Fibroblast of skin of back (primary cell): ENCODE measurements around the gene TMEM40.
"Not testable (repeated sequence)": the region's sequence is repeated elsewhere in the genome, so short reads cannot be mapped to it uniquely, and the experiment has no call there.

Experiments
- DNase-seq: peaks from one replicate; pipeline ENCODE4 v3.0.0-alpha.2; 2013

TMEM40 gene

DNA sequence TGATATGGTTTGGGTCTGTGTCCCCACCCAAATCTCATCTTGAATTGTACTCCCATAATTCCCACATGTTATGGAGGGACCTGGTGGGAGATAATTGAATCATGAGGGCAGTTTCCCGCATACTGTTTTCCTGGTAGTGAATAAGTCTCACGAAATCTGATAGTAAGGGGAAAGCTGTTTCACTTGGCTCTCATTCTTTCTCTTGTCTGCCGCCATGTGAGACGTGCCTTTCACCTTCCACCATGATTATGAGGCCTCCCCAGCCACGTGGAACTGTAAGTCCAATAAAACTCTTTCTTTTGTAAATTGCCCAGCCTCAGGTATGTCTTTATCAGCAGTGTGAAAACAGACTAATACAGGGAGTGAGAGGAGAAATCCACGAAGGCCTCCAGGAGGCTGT lies 16.9 kb upstream of the TMEM40 start:
- not testable (repeated sequence) for DNase-seq

DNA sequence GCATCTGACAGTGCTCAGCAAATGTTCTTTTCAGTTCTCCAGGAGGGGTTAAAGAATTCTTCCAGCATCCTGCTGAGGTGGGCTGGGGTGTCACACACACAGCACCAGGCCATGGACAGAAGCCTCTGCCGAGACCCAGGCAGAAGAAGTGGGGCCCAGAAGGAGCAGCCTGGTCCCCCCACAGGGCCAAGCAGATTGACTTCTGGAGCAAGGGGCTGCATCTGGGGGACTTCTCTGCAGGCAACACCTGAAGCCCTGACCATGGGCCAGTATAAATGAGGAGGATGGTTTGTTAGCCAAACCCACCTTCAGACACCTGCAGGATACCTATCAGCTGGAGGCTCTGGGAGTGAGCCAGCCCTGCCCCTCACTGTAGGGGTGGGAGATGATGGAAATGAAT lies 16.2 kb upstream of the TMEM40 start:
- no peak for DNase-seq

DNA sequence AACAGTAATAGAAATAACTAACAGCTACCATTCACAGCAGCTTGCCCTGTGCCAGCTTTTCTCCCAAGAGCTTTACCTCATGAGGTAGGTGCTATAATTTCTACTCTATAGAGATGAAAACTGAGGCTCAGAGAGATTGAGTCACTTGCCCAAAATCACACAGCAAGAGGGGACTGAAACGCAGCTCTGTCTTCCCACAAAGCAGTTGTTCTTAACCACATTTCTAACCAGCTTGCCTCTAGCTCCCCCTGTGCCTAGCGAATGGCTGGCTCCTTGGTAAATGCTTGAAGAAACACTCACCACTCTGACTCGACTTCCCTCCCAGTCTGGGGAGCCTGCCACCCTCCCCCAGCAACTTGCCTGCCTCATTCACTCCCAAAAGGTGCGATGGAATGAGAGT lies 15.6 kb upstream of the TMEM40 start:
- no peak for DNase-seq

DNA sequence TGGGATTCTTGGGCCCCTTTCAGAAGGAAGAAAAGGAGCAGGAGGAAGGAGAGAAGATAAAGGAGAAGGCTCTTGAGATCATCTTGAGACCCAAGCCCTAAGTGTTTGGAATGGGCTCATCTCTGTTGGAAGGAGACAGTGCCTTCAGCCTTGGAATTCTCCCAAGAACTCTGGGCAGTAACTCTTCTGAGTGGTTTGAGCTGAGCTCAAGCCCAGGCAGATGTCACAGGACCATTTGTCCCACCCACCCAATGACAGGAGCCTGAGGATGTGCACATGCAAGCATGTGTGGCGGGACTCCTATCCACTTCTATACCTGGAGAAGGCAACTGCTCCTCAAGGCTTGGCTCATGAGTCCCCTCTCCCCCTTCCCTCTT lies 14.6 kb upstream of the TMEM40 start:
- DNase-seq: no peak

DNA sequence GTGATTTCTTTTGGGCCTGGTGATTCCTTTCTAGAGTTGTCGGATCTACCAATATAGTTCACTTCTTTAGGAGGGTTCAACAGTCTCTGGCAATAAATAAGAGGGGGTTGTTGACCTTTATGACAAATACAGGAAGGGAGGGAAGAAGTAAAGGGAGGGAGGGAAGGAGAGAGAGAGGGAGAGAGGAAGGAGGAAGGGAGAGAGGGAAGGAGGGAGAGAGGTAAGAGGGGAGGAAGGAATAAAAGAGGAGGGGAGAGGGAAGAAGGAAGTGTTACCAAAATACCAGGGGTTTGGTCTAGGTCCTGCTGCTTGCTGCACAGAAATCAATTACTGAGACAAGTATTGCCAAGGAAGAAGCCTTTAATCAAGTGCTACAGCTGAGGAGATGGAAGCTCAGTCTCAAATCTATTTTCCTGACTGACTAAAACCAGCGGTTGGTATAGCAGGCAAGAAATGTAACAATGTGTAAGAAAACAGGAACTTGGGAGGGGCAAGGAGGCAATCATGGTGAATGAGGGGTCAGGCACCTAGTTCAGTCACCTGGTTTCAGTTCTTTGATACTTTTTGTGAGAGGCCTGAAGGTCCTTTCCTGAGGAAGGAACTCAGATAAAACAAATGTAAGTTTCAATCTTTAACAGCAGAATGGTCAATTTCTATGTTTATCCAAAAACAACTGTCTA lies 14.1 kb upstream of the TMEM40 start:
- no peak for DNase-seq

DNA sequence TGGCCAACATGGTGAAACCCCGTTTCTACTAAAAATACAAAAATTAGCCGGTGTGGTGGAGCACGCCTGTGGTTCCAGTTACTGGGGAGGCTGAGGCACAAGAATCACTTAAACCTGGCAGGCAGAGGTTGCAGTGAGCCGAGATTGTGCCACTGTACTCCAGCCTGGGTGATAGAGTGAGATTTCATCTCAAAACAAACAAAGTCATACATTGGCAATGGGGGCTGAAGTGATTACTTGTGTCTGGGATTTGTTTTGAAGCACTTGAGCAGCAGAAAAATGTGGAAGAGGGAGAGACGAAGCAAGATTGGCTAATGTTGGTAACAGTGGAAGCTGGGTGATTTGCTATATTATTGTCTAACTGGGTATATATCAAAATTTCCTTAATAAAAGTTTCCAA lies 13.4 kb upstream of the TMEM40 start:
- no peak for DNase-seq

DNA sequence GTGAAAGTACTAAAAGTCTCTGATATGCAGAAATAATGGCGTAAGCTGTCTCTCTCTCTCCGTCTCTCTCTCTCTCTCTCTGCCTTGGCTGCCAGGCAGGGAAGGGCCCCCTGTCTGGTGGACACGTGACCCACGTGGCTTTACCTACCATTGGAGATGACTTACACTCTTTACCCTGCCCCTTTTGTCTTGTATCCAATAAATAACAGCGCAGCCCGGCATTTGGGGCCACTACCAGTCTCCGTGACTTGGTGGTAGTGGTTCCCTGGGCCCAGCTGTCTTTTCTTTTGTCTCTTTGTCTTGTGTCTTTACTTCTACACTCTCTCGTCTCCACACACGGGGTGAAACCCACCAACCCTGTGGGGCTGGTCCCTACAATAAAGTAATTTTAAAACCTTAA lies 12.2 kb upstream of the TMEM40 start:
- no peak for DNase-seq

DNA sequence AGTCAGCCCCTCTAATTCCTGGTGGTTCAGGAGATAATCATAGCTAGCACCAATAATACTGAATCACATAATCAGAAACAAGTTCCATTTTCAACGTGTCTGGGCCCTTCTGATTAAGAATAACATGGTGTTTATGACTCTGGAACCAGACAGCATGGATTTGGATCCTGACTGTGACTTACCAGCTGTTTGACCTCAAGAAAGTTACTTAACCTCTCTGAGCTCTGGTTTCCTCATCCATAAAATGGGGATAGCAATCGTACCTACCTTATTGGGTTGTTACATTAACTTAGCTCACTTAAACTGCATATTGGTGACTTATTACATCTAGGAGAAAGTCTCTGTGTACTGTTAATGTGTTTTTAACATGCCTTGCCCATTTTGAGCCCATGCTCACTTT lies 10.7 kb upstream of the TMEM40 start:
- no peak for DNase-seq

DNA sequence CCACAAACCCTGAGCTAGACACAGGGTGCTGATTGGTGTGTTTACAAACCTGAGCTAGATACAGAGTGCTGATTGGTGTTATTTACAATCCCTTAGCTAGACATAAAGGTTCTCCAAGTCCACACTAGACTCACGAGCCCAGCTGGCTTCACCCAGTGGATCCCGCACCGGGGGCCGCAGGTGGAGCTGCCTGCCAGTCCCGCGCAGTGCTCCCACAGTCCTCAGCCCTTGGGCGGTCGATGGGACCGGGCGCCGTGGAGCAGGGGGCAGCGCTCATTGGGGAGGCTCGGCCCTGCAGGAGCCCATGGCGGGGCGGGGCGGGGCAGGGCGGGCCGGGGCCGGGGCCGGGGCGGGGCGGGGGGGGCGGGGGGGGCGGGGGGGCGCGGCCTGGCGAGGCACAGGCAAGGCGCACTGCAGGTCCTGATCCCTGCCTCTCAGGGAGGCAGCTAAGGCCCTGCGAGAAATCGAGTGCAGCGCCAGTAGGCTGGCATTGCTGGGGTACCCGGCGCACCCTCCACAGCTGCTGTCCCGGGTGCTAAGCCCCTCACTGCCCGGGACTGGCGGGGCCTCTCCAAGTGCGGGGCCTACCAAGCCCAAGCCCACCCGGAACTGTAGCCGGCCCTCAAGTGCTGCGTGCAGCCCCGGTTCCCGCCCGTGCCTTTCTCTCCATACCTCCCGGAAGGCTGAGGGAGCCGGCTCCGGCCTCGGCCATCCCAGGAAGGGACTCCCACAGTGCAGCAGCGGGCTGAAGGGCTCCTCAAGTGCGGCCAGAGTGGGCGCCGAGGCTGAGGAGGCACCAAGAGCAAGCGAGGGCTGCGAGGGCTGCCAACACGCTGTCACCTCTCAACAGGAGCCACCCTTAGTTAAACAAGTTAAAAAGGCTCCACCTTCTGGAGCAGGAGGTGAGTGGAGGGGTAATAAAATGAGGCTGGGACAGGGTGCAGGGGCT lies 9.8 kb upstream of the TMEM40 start:
- DNase-seq: no peak

DNA sequence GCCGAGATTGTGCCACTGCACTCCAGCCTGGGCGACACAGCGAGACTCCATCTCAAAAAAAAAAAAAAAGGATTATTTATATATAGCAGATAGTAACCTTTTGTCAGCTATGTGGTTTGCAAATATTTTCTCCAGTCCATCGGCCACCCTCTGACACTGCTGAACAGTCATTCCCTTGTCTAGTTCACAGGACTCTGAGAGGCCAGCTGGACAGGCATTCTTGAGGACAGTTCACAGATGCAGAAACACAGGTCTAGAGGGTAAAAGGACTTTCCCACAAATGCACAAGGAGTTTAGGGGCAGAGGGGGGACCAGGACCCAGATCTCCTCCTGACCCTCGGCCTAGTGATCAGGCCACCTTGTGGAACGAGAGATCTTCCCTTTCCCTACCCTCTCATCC lies 7.5 kb upstream of the TMEM40 start:
- DNase-seq: no peak

DNA sequence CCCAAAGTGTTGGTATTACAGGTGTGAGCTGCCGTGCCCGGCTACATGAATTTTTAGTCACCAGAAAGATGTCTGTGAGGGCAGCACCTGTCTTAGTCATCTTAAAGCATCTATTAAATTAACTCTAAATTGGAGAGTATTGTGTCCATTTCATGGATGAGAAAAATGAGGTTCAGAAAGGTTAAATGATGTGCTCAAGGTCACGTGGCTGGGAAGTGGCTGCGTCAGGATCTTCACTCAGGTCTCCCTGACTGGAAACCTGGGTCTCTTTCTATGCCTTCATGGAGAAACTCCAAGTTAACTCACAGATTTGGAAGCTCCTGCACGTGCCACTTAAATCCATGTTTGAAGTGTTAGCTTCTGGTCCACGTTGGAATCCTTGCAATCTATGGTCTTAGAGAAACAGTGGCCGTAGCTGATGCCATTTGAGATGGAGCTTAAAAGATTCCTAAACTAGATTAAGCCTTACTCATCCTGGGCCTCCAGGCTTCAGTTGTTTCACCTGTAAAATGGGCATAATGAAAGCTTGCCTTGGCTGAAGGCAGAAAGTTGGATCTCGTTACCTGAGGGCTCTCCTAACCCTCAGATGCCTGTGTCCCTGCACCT lies 5.2 kb upstream of the TMEM40 start:
- DNase-seq: peak; percentile 20

DNA sequence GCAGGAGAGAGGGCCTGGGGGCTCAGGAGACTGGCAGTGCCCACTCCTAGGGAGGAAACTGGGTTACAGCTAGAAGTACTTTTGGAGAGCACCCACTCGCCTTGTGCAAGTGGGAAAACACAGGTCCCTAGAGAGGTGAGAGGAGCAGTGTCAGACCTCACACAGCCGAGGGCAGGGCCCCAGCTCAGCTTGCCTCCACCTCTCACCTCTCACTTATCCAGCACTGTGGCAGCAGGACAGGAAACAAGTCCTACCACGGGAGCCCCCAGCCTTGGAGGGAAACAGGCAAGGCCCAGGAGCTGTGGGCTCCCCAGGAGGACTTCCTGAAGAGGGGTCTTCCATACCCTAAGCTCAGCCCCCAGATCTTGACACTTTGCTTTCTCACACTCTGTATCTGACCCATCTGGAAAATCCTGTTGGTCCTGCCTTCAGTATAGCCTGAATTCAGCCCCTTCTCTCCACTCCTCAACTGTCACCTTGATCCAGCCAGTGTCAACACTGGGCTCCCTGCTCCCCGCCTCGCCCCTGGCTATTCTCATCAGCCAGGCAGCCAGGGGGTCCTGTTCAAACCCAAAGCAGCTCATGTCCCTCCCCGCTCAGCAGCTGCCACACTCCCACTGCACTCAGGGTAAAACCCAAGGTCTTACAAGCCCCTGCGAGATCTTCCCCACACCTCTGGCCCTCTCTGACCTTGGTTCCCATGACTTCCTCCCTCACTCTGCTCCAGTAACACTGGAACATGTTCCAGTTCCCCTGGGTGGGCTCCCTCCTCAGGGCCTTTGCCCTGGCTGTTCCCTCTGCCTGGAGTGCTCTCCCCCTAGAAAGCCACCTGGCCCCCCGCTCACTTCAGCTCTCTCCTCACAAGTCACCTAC lies 870 bp upstream of the TMEM40 start:
- DNase-seq: no peak

DNA sequence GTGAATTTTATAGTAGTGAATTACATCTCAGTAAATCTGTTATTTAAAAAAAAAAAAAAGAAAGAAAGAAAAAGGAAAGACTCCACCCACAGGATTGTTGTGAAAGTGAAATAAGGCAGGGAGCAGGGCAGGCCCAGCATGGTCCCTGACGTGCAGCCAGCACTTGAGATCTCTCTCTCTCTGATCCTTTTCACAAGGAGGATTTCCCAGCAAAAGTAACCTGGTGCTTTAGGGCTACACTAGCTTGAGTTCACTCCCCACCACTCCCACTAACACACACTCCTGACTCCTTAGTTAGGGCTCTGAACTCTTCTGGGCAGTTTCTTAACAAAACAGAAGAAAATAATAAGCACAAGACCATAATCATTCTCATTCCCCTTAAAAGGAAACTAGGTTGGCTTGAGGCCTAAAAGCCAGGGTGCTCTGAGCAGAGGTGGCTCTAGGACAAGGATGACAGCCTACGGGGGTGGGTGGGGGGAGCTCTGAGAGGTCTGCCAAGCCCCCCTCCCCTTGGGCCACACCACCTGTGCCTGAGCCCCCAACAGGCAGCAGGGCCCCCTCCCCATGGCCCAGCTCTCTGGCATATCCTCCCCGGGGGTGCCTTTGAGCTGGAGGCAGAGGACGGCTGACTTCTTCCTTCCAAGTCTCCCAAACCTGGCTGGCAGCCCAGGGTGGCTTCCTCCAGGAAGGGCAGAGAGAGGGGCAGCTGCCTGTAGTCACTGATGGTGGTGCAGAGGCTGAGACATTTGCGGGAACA lies 856 bp downstream of the TMEM40 start:
- DNase-seq: peak; percentile 60

DNA sequence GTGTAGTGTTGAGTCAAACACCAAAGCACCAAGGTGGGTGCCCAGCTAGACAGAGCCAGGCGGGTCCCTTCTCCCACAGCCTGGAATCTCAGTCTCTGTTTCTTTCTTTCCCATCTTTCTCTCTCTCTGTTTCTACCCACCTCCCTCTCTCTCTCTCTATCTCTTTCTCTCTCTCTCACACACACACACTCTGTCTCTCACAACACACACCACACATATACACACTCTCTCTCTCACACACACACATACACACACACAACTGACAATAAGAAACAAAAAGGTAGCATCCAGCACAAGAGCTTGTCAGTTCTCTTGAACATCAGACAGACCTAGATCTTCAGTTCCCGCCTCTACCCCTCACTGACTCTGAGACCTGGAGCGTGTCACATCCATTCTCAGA lies 2.4 kb downstream of the TMEM40 start:
- DNase-seq: no peak

DNA sequence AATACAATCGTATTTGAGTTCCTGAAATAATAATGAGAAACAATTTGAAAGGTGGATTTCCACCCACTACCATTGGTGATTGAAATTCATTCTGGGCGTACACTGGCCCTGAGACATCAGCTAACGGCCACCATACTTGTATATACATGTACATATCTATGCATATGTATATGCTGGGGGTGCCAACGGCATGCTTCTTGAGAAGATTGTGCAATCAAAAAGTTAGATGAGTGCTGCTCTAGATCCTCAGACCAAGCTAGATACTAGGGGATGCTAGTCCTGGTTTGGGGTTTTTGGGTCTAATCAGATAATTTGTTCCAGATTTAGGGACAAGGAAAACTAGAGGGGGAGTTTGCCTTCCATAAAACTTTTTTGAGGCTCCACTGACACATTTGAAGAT lies 2.9 kb downstream of the TMEM40 start:
- no peak for DNase-seq

DNA sequence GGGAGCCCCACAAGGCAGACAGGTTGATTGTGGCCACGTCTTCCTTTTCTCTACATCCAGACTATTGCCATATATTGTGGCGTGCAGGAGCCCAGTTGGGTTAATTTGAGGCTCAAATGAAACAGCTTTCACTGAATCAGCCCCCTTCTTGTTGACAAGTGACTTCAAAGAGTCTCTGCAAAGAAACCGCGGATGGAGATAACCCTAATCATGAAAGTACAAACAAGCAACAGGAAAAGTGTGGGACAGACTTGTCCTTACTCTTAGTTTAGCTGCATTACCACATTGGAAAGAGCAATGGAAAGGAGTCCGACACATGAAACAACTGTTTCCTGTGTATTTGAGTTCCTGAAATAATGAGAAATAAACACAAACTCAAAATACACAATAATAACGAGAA lies 3.3 kb downstream of the TMEM40 start:
- no peak for DNase-seq

DNA sequence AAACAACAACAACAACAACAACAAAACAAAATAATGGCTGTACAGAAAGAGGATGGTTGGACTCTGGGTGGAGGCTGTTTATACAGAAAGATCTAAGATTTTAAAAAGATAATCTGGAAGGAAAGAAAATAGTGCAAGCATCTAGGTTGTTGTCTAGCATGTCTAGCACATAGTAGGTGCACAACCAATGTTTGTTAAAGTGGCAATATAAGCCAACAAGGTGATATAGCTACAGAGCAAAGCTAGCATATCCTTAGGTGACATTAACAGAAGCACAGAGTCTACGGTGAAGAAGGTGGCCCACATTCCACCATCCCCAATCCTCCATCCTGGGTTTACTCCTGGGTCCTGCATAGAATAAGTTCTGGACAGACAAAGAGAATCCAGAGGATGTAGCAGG lies 4.7 kb downstream of the TMEM40 start:
- no peak for DNase-seq

DNA sequence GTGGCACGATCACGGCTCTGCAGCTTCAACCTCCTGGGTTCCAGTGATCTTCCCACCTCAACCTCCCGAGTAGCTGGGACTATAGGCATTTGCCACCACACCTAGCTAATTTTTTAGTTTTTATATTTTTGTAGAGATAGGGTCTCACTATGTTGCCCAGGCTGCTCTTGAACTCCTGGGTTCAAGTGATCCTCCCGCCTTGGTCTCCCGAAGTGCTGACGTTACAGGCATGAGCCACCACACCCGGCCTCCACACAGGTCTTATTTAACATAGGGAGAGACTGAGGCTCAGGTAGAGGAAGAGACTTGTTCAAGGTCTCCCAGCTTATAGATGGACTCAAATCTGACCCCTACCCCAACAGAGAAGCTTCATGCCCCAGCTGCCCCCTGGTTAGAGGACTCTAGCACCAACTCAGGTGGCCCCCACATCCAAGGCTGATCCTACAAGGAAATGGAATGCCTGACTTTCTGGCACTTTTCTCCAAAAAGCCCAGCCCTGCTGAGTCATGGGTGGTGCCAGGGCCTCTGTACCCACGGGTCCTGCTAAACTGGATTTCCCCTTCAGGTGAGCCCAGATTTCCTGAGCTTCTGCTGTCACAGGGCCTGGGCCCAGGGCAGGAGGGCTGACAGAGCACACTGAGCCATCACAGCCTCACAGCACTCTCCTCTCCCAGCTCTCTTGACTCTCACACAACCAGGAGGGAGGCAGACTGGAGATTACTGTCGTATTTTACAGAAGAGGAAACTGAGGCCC lies 5.6 kb downstream of the TMEM40 start:
- no peak for DNase-seq

DNA sequence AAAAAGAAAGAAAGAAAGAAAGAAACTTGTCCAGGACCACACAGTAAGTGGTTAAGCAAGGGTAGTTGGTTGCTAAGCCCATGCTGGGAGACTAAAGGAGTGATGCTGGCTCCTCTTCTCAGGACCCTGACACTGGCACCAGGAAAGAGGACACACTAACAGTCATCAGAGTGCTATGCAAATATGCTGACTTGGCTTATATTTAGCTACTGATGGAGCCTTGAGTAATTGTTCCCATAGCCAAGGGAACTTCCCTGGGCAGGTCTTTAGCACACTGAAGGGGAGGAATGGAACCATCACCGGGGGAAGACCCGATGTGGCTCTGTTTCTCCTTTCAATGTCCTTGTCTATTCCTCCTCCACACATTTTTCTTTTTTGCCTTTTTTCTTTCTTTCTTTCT lies 6.2 kb downstream of the TMEM40 start:
- DNase-seq: peak; percentile 32

DNA sequence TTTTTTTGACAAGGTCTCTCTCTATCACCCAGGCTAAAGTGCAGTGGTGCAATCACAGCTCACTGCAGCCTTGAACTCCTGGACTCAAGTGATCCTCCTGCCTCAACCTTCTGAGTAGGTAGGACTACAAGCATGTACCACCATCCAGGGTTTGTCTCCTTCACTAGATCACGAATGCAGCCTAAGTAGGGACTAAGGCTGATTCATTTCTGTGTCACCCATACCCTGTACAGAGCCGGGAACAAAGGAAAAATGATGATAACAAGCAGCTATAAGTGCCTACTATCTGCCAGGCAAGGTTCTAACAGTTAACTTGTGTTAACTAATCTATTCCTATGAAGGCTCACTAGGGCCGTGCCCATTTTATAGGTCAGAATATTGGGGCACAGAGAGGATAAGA lies 7.0 kb downstream of the TMEM40 start:
- DNase-seq: no peak

DNA sequence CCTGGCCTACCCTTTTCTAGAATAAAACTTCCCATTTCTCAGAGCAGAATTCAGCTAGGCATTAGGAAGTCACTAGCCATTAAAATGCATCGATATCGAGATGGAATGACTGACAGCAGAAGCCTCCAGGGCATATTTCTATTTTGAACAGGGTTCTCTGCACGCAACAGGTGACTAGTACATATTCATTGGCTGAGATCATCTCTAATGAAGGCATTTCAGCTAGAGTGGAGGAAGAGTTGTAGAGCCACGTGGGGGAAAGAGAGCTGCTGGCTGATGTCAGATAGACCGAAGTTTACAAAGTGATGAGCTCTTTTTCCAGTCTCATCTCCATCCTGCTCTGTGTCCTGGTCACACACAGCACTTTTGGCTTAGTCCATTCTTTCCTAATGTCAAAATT lies 7.5 kb downstream of the TMEM40 start:
- DNase-seq: peak; percentile 26
